ENCODE data around the gene PROZ. TPM values are rescaled to one million over a fixed set of nuclear protein-coding genes. Genes with fewer than 3 reads are reported as not detected.

PROZ gene
- total and polyA plus RNA-seq, 5 donors from 2014 or later: 0.15 TPM; not detected in 3

GRCh38 chr13:113220877-113221276 lies 62.4 kb downstream of the PROZ start:
- ATAC-seq (ENCODE audit: low read depth in 2 of 2): peak in 1 of 2 donors; percentile 42
- no peak overlapping the region for H3K27ac ChIP-seq (ENCODE audit: insufficient read depth, low read length, poor library complexity, severe bottlenecking)
- H3K9me3 Mint-ChIP-seq: no peaks in the 10 kb centered on the region
- H3K27me3 ChIP-seq (ENCODE audit: control insufficient read depth, insufficient read depth, low read length): no peaks in the 10 kb centered on the region
- H3K27ac Mint-ChIP-seq: no peak overlapping the region
- H3K27me3 Mint-ChIP-seq: no peaks in the 10 kb centered on the region
- peaks cover 70% of the 10 kb centered on the region for H3K36me3 ChIP-seq (ENCODE audit: control insufficient read depth, insufficient read depth, low read length)
- H3K36me3 Mint-ChIP-seq: peaks cover 36% of the 10 kb centered on the region
- H3K9me3 ChIP-seq (ENCODE audit: control insufficient read depth in 2 of 2, low read length in 2 of 2): no peaks in the 10 kb centered on the region
- DNase-seq: no peak
- H3K4me1 ChIP-seq (ENCODE audit: control insufficient read depth, insufficient read depth, low read length, poor library complexity, severe bottlenecking): peaks cover 3% of the 10 kb centered on the region
- no peak overlapping the region for H3K4me3 Mint-ChIP-seq
- H3K4me1 Mint-ChIP-seq: peaks cover 0 to 25% (median 21%) of the 10 kb centered on the region in 4 donors
- no peak overlapping the region for H3K4me3 ChIP-seq (ENCODE audit: low read depth, low read length)

Other genes with a start within 250 kb of the PROZ start
- gene MCF2L, start 189.4 kb upstream of the PROZ start, total RNA-seq: 22.2 TPM
- gene MCF2L, start 189.4 kb upstream of the PROZ start, polyA plus RNA-seq: 1 to 10 TPM in 2 of 4 donors, under 1 TPM in 2; 0.34 to 1.5 (median 0.99) TPM
- gene F7, start 52.9 kb upstream of the PROZ start, total RNA-seq: not detected
- not detected for gene F7, start 52.9 kb upstream of the PROZ start, polyA plus RNA-seq
- not detected for gene F10, start 35.8 kb upstream of the PROZ start, total RNA-seq
- gene F10, start 35.8 kb upstream of the PROZ start, polyA plus RNA-seq: under 1 TPM in 1 of 4 donors, not detected in 3; 0.11 TPM
- 46.8 TPM for gene PCID2, start 50.0 kb downstream of the PROZ start, total RNA-seq
- 10 to 100 TPM; 68.5 to 95.4 (median 83.9) TPM for gene PCID2, start 50.0 kb downstream of the PROZ start, polyA plus RNA-seq
- 76.4 TPM for gene CUL4A, start 51.0 kb downstream of the PROZ start, total RNA-seq
- 10 to 100 TPM; 46.5 to 54.7 (median 52.9) TPM for gene CUL4A, start 51.0 kb downstream of the PROZ start, polyA plus RNA-seq
- gene LAMP1, start 138.6 kb downstream of the PROZ start, total RNA-seq: 86.9 TPM
- gene LAMP1, start 138.6 kb downstream of the PROZ start, polyA plus RNA-seq: 10 to 100 TPM; 19.3 to 25.9 (median 22.3) TPM
- not detected for gene GRTP1, start 205.5 kb downstream of the PROZ start, total RNA-seq
- under 1 TPM in 3 of 4 donors, not detected in 1; 0.29 to 0.52 (median 0.44) TPM for gene GRTP1, start 205.5 kb downstream of the PROZ start, polyA plus RNA-seq